Activated B cell treated with CpG ODN at 0.5 μM for 24 hours (primary cell): ENCODE results near the gene VCL. TPM values are rescaled to one million over a fixed set of nuclear protein-coding genes. Genes with fewer than 3 reads are reported as not detected.
A peak's percentile ranks its signal among the peaks of the same experiment; 100 is the strongest.

Source experiments
- ATAC-seq: fragments of 200-7000 bp; cut with Tn5 transposase; one replicate; pipeline ENCODE4 v1.10.0; 2021; ENCODE audit warnings: low read depth, mild to moderate bottlenecking, moderate library complexity
- CTCF ChIA-PET: fragments of 350-600 bp; sonication (Branson Sonifier 250); formaldehyde crosslinking; loops from one replicate; lab custom pipeline; 2021; ENCODE audit warnings: antibody characterized with exemption; lab: Charles Lee
- POLR2A ChIA-PET: fragments of 350-600 bp; sonication (Branson Sonifier 250); formaldehyde crosslinking; loops from one replicate; lab custom pipeline; 2021; ENCODE audit warnings: antibody characterized with exemption; lab: Charles Lee
- DNase-seq: peaks from one replicate; pipeline ENCODE4 v3.0.0; 2022
- H3K27ac Mint-ChIP-seq: one replicate; pipeline ENCODE4 v1.8.0; 2020; ENCODE audit warnings: mixed read lengths
- H3K27me3 Mint-ChIP-seq: one replicate; pipeline ENCODE4 v1.8.0; 2021; ENCODE audit warnings: mixed read lengths
- H3K36me3 Mint-ChIP-seq: one replicate; pipeline ENCODE4 v1.8.0; 2021; ENCODE audit warnings: low read depth, mixed read lengths
- H3K4me1 Mint-ChIP-seq: one replicate; pipeline ENCODE4 v1.8.0; 2021; ENCODE audit warnings: mixed read lengths
- H3K4me3 Mint-ChIP-seq: one replicate; pipeline ENCODE4 v1.8.0; 2020; ENCODE audit warnings: mild to moderate bottlenecking, mixed read lengths
- H3K9me3 Mint-ChIP-seq: one replicate; pipeline ENCODE4 v1.8.0; 2020; ENCODE audit warnings: mixed read lengths
- intact Hi-C: fragments of 100-400 bp; cut with micrococcal nuclease; formaldehyde crosslinking; loops from one replicate; pipeline ENCODE4 v1.15.1; 2024
- total RNA-seq: library from RNA; stranded (reverse); gene quantifications from 2 replicates; pipeline ENCODE4 v1.2.3, GENCODE V29; 2022
- TF ChIP-seq, protein P1 (sequence below): fragments of 200-600 bp; IDR thresholded peaks from one replicate; pipeline ENCODE4 v1.8.0; 2022; ENCODE audit warnings: antibody characterized with exemption, mild to moderate bottlenecking

Gene VCL
- total RNA-seq, 1 donor from 2014 or later = 21.3 TPM

DNA sequence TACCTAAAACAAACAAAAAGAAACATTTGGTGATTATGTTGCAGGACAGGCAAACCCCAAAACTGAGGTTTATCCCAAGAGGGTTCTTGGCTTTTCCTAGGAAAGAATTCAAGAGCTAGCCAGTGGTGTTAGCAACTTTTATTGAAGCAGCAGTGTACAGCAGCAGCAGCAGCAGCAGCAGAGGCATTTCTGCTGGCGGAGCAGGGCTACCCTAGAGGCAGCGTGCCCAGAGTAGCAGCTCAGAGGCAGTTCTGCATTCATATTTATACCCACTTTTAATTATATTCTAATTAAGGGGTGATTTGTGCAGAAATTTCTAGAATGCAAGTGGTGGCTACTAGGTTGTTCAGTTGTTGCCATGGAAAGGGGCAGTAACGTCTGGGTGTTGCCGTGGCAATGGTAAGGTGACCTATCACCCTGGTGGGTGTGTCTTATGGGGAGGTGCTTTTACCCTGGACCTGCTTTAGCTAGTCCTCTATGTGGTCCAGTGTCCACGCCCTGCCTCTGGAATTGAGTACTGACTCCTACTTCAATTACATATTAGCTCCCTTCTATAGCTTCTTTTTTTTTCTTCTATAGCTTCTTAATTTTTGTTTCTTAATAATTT, 53.9 kb downstream of the VCL start:
- CTCF ChIA-PET = interaction anchor here (0.7 to 0.8 kb wide), 2 partner anchors 17 to 202 kb away, joined by 3 read pairs; no protein-coding TSS in a partner anchor
- DNase-seq (no peak), ATAC-seq (no peak)
- Mint-ChIP-seq H3K27ac (no peak overlapping the region), H3K27me3 (no peaks in the 10 kb centered on the region), H3K4me1 (peaks cover 28% of the 10 kb centered on the region), H3K36me3 (no peaks in the 10 kb centered on the region), H3K9me3 (no peaks in the 10 kb centered on the region), H3K4me3 (no peak overlapping the region)
- intact Hi-C loops = no loop called here
- TF ChIP-seq, protein P1, sequence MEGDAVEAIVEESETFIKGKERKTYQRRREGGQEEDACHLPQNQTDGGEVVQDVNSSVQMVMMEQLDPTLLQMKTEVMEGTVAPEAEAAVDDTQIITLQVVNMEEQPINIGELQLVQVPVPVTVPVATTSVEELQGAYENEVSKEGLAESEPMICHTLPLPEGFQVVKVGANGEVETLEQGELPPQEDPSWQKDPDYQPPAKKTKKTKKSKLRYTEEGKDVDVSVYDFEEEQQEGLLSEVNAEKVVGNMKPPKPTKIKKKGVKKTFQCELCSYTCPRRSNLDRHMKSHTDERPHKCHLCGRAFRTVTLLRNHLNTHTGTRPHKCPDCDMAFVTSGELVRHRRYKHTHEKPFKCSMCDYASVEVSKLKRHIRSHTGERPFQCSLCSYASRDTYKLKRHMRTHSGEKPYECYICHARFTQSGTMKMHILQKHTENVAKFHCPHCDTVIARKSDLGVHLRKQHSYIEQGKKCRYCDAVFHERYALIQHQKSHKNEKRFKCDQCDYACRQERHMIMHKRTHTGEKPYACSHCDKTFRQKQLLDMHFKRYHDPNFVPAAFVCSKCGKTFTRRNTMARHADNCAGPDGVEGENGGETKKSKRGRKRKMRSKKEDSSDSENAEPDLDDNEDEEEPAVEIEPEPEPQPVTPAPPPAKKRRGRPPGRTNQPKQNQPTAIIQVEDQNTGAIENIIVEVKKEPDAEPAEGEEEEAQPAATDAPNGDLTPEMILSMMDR = no peak
- POLR2A ChIA-PET = interaction anchor here (0.6 to 0.7 kb wide), 2 partner anchors 25 to 93 kb away, joined by 3 to 4 read pairs; no protein-coding TSS in a partner anchor

DNA sequence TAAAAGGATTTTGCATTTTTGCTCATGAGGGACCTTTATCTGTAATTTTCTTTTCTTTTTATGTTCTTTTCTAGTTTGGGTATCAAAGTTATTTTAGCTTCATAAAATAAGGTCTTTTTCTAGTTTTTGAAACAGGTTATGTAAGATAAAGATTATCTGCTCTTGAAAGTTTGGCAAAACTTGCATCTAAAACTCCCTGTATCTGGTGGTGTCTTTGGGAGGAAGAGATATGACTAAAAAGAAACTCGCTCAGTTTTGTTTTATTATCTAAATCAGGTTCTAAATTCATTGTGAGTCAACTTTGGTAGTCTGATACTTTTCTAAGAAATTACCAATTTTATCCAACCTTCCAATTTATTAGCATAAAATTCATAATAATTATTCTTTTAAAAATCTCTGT, 55.1 kb downstream of the VCL start:
- intact Hi-C loops = no loop called here
- no peak overlapping the region for H3K4me3 Mint-ChIP-seq
- no peak overlapping the region for H3K27ac Mint-ChIP-seq
- peaks cover 21% of the 10 kb centered on the region for H3K4me1 Mint-ChIP-seq
- POLR2A ChIA-PET = no interaction called here
- CTCF ChIA-PET = no interaction called here
- no peaks in the 10 kb centered on the region for H3K36me3 Mint-ChIP-seq
- no peak for ATAC-seq
- no peaks in the 10 kb centered on the region for H3K9me3 Mint-ChIP-seq
- no peaks in the 10 kb centered on the region for H3K27me3 Mint-ChIP-seq
- TF ChIP-seq, protein P1 = no peak
- DNase-seq = no peak

DNA sequence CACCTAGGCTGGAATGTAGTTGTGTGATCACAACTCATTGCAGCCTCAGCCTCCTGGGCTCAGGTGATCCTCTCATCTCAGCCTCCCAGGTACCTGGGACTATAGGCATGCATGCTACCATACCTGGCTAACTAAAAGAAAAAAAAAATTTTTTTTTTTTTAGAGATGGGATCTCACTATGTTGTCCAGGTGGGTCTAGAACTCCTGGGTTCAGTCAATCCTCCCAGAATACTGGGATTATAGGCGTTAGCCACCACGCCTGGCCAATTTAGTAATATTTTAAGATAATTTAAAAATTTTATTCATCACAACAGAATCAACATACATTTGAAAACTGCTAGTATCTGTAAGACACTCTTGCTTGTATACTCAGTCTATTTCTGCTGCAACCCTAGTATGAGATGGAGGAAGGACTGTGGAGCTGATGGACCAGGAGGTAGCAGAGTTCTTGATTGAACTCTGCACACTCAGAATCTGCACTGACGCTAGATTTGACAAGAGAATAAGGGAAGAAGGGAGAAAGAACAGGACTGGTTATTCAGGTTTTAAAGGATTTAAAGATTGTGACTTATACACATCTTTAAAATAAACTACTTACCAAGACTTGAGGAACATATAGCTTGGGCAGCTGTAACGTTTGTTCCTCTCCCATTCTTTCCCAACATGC, 57.6 kb downstream of the VCL start:
- Mint-ChIP-seq H3K27ac (no peak overlapping the region), H3K9me3 (no peaks in the 10 kb centered on the region), H3K27me3 (no peaks in the 10 kb centered on the region), H3K4me3 (no peak overlapping the region), H3K4me1 (peaks cover 24% of the 10 kb centered on the region), H3K36me3 (no peaks in the 10 kb centered on the region)
- ChIA-PET POLR2A (no interaction called here), CTCF (interaction anchor here (0.6 to 1.0 kb wide), 3 partner anchors 99 to 393 kb away, joined by 3 read pairs; no protein-coding TSS in a partner anchor)
- intact Hi-C loops = loop anchor here (2.0 to 5.0 kb wide), 2 partner anchors 25 to 113 kb away; no protein-coding TSS in a partner anchor
- no peak for ATAC-seq
- no peak for DNase-seq
- TF ChIP-seq, protein P1 = no peak

DNA sequence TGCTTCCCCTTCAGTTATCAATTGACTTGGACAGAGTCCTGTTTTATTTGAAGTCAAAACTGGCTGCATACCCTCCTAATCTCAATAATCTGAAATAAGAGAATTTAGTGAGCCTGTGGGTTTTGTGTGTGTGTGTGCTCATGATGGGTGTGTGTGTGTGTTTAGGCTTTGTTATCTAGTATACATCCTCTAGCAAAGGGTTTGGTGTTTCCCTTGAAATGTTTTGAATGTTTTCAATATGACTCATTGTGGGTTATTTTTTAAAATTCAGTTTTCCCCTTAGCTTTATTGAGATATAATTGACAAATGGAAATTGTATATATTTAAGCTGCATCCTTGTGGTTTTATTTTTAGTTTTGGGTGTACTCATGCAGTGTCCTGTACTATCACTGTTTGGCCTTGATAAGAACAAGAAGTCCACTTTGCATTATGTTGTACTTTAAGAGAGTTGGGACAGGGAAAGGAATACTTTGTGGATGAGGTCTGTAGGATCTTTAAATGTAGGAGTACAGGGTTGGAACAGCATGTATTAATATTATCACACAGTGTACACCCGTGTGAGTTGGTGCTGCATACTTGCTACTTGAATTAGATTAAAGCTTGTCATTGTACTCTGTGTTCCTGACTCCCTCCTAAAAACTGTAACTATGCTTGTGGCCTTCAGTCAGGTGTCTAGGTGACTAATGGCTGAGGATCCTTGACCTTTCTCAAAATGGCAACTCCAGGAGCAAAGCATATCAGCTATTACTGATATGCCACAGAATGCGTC, 58.3 kb downstream of the VCL start:
- Mint-ChIP-seq H3K4me3 (no peak overlapping the region), H3K4me1 (peaks cover 24% of the 10 kb centered on the region)

More for the DNA sequence above, 58.3 kb downstream of the VCL start:
- Mint-ChIP-seq H3K27me3 (no peaks in the 10 kb centered on the region), H3K27ac (no peak overlapping the region), H3K36me3 (no peaks in the 10 kb centered on the region), H3K9me3 (no peaks in the 10 kb centered on the region)
- ChIA-PET POLR2A (interaction anchor here (0.6 kb wide), 1 partner anchor 223 kb away, joined by 10 read pairs; no protein-coding TSS in a partner anchor), CTCF (interaction anchor here (0.6 to 1.0 kb wide), 4 partner anchors 100 to 392 kb away, joined by 3 read pairs; no protein-coding TSS in a partner anchor)
- peak; percentile 53 for ATAC-seq
- TF ChIP-seq, protein P1 = no peak
- intact Hi-C loops = loop anchor here (2.0 to 5.0 kb wide), 2 partner anchors 25 to 114 kb away; no protein-coding TSS in a partner anchor
- no peak for DNase-seq
